Caco-2 (cell line): ENCODE measurements around the gene RAD50. TPM values are rescaled to one million over a fixed set of nuclear protein-coding genes. Genes with fewer than 3 reads are reported as not detected.

ENCODE experiments used
- BruUV-seq: library from RNA; stranded (reverse); fragments of 400-500 nt; replicated peaks from 2 replicates; lab custom pipeline; 2021; lab: Mats Ljungman, UMichigan
- CTCF ChIA-PET: fragments of 300-600 bp; sonication (Branson Sonifier 250); formaldehyde crosslinking; loops from one replicate; lab custom pipeline; 2022; ENCODE audit warnings: antibody characterized with exemption; lab: Charles Lee
- POLR2A ChIA-PET: fragments of 300-600 bp; sonication (Branson Sonifier 250); formaldehyde crosslinking; loops from one replicate; lab custom pipeline; 2022; ENCODE audit warnings: antibody characterized with exemption; lab: Charles Lee
- DNase-seq, 2 experiments: peaks; one replicate each; pipeline versions ENCODE4 v3.0.0 to v3.0.0-alpha.2; 2020 to 2022
- H3K27me3 ChIP-seq: replicated peaks from 2 replicates; pipeline ENCODE4 v1.6.0; 2011; ENCODE audit warnings: low read length; ENCODE audit not compliant: control insufficient read depth, insufficient read depth
- H3K36me3 ChIP-seq: 2 replicates; pipeline ENCODE4 v1.5.1; 2011; ENCODE audit warnings: low read length; ENCODE audit not compliant: control insufficient read depth, insufficient read depth
- H3K4me1 ChIP-seq: fragments of 250-450 bp; sonication (Bioruptor Pico); 2 replicates; pipeline ENCODE4 v1.5.1; 2020; ENCODE audit warnings: mild to moderate bottlenecking
- H3K4me3 ChIP-seq: 2 replicates; pipeline ENCODE4 v1.5.1; 2011; ENCODE audit warnings: low read depth, mild to moderate bottlenecking, control low read depth, low read length
- H3K9me3 ChIP-seq: fragments of 250-450 bp; sonication (Bioruptor Pico); 2 replicates; pipeline ENCODE4 v1.5.1; 2020; ENCODE audit warnings: mild to moderate bottlenecking, moderate library complexity
- H3K27ac Mint-ChIP-seq: one replicate; pipeline ENCODE4 v1.8.0; 2022; ENCODE audit warnings: mixed read lengths; ENCODE audit not compliant: unreplicated experiment
- H3K27me3 Mint-ChIP-seq: one replicate; pipeline ENCODE4 v1.8.0; 2022; ENCODE audit warnings: mixed read lengths; ENCODE audit not compliant: insufficient read depth, unreplicated experiment
- H3K36me3 Mint-ChIP-seq: one replicate; pipeline ENCODE4 v1.8.0; 2022; ENCODE audit warnings: mild to moderate bottlenecking, mixed read lengths; ENCODE audit not compliant: insufficient read depth, unreplicated experiment
- H3K4me1 Mint-ChIP-seq: one replicate; pipeline ENCODE4 v1.8.0; 2022; ENCODE audit warnings: low read depth, mixed read lengths; ENCODE audit not compliant: unreplicated experiment
- H3K4me3 Mint-ChIP-seq: one replicate; pipeline ENCODE4 v1.8.0; 2022; ENCODE audit warnings: mild to moderate bottlenecking, moderate library complexity, mixed read lengths; ENCODE audit not compliant: unreplicated experiment
- H3K9me3 Mint-ChIP-seq: one replicate; pipeline ENCODE4 v1.8.0; 2022; ENCODE audit warnings: mixed read lengths; ENCODE audit not compliant: unreplicated experiment
- intact Hi-C: fragments of 100-400 bp; cut with micrococcal nuclease; formaldehyde crosslinking; loops from one replicate; pipeline ENCODE4 v1.10.0; 2022; ENCODE audit not compliant: unreplicated experiment
- total RNA-seq: library from RNA; stranded (reverse); gene quantifications from 2 replicates; pipeline ENCODE4 v1.2.3, GENCODE V29; 2022
- TF ChIP-seq, protein P1 (sequence below), 2 experiments: fragments of 200-600 bp in 1 of 2; IDR thresholded peaks; 1 replicate in 1 of 2; 2 replicates in 1 of 2; pipeline versions ENCODE4 v1.5.1 to v1.8.0; 2011 to 2022; ENCODE audit warnings: antibody characterized with exemption in 1 of 2, control low read depth in 1 of 2, inconsistent platforms in 1 of 2, low read depth in 1 of 2, low read length in 1 of 2, mild to moderate bottlenecking in 1 of 2, moderate library complexity in 1 of 2; ENCODE audit not compliant: insufficient read depth in 1 of 2, severe bottlenecking in 1 of 2, unreplicated experiment in 1 of 2

Gene RAD50
- total RNA-seq, 1 experiment from 2014 or later = 53.2 TPM

DNA sequence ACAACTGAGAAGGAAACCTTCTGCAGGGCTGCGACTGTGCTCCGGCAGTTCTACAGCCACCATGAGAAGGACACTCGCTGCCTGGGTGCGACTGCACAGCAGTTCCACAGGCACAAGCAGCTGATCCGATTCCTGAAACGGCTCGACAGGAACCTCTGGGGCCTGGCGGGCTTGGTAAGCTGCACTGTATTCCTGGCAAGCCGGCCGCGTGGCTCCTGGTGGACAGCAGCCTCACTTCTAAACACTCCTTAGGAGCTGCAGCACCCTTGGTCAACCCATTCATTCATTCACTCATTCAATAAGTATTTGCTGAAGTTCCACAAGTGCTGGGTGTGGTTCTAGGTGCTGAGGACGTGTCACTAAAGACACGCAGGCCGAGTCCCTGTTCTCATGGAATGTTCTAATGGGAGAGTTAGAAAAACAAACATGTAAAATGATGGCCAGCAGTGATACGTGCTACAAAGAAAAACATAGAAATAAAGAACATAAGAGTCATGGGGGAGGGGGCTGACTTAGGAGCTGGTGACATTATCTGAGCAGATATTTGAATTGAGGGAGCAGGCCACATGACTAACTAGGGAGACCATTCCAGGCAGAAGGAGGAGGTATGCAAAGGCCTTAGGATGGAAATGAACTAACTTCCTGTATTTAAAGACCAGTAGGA, 123.1 kb downstream of the RAD50 start:
- Mint-ChIP-seq H3K36me3 (no peaks in the 10 kb centered on the region), H3K4me3 (no peak overlapping the region), H3K27me3 (no peaks in the 10 kb centered on the region), H3K27ac (no peak overlapping the region), H3K9me3 (no peaks in the 10 kb centered on the region), H3K4me1 (no peaks in the 10 kb centered on the region)
- Histone ChIP-seq H3K4me1 (peaks cover 5% of the 10 kb centered on the region; the same call in 1 of the 2 replicates), H3K4me3 (no peak overlapping the region), H3K9me3 (no peaks in the 10 kb centered on the region), H3K36me3 (no peaks in the 10 kb centered on the region), H3K27me3 (no peaks in the 10 kb centered on the region)
- BruUV-seq = no TSS peak
- DNase-seq = no peak
- TF ChIP-seq, protein P1, sequence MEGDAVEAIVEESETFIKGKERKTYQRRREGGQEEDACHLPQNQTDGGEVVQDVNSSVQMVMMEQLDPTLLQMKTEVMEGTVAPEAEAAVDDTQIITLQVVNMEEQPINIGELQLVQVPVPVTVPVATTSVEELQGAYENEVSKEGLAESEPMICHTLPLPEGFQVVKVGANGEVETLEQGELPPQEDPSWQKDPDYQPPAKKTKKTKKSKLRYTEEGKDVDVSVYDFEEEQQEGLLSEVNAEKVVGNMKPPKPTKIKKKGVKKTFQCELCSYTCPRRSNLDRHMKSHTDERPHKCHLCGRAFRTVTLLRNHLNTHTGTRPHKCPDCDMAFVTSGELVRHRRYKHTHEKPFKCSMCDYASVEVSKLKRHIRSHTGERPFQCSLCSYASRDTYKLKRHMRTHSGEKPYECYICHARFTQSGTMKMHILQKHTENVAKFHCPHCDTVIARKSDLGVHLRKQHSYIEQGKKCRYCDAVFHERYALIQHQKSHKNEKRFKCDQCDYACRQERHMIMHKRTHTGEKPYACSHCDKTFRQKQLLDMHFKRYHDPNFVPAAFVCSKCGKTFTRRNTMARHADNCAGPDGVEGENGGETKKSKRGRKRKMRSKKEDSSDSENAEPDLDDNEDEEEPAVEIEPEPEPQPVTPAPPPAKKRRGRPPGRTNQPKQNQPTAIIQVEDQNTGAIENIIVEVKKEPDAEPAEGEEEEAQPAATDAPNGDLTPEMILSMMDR (IDR thresholded peaks at IDR 0.05; ENCODE audit: insufficient read depth in 1 of 2, low read depth in 1 of 2, low read length in 1 of 2, severe bottlenecking in 1 of 2, unreplicated experiment in 1 of 2) = no peak
- POLR2A ChIA-PET = no interaction called here
- CTCF ChIA-PET = no interaction called here
- intact Hi-C loops = loop anchor here (10.0 kb wide), 1 partner anchor 155 kb away; no protein-coding TSS in a partner anchor

DNA sequence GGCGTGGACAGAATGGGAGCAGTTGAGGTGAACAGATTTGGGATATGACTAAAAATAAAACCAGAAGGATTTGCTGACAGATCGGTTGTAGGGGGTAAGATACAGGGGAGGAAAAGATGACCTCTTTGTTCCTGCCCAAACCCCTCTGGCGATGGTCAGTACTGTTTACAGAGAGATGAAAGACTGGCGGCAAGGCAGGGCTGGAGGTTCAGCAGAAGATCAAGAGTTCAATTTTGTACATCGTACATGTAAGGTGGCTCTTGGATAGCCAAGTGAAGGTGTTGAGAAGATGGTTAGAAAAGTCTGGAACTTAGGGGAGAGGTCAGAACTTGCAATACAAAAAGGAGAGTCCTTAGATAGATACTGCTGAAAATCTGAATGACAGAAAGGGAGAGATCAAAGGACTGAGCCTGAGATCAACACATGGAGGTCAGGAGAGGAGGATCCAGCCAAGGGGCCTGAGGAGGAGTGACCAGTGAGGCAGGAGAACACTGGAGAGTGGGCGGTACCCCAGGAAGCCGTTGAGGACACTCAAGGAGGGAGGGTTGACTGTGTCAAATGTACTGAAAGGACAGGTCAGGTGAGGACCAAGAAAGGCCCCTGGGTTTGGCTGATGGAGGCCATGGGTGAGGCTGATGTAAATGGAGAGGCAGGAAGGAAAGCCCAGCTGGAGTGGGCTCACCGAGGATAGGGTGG, 124.2 kb downstream of the RAD50 start:
- intact Hi-C loops = no loop called here
- H3K27me3 Mint-ChIP-seq = no peaks in the 10 kb centered on the region

DNA sequence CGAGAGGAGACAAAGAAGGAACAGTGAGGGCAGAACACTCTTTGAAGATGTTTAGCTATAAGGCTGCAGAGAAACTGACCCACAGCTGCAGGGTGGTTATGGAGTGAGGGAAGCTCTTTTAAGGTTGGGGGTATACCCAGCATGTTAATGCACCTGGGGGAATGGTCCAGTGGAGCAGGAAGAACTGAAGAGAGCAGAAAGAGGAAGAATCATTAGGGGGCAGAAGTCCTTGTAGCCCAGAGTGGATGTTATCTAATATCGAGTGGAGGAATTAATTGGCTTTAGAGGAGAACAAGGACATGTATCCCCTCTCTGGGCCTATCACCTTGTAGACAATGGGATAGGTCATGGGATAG, 124.7 kb downstream of the RAD50 start:
- Histone ChIP-seq H3K27me3 (no peaks in the 10 kb centered on the region), H3K36me3 (no peaks in the 10 kb centered on the region), H3K9me3 (no peaks in the 10 kb centered on the region), H3K4me1 (peaks cover 5% of the 10 kb centered on the region; the same call in 1 of the 2 replicates), H3K4me3 (no peak overlapping the region)
- intact Hi-C loops = no loop called here
- no peaks in the 10 kb centered on the region for H3K27me3 Mint-ChIP-seq
- H3K4me3 Mint-ChIP-seq = no peak overlapping the region
- no peaks in the 10 kb centered on the region for H3K36me3 Mint-ChIP-seq
- TF ChIP-seq, protein P1 (IDR thresholded peaks at IDR 0.05; ENCODE audit: insufficient read depth in 1 of 2, low read depth in 1 of 2, low read length in 1 of 2, severe bottlenecking in 1 of 2, unreplicated experiment in 1 of 2) = no peak
- no peak for DNase-seq
- ChIA-PET POLR2A (no interaction called here), CTCF (no interaction called here)
- no peaks in the 10 kb centered on the region for H3K9me3 Mint-ChIP-seq
- H3K27ac Mint-ChIP-seq = no peak overlapping the region
- no TSS peak for BruUV-seq
- no peaks in the 10 kb centered on the region for H3K4me1 Mint-ChIP-seq

More for the DNA sequence above, 124.2 kb downstream of the RAD50 start:
- Histone ChIP-seq H3K4me3 (no peak overlapping the region), H3K36me3 (no peaks in the 10 kb centered on the region), H3K27me3 (no peaks in the 10 kb centered on the region), H3K9me3 (no peaks in the 10 kb centered on the region), H3K4me1 (peaks cover 5% of the 10 kb centered on the region; the same call in 1 of the 2 replicates)
- TF ChIP-seq, protein P1 (IDR thresholded peaks at IDR 0.05; ENCODE audit: insufficient read depth in 1 of 2, low read depth in 1 of 2, low read length in 1 of 2, severe bottlenecking in 1 of 2, unreplicated experiment in 1 of 2) = no peak
- POLR2A ChIA-PET = no interaction called here
- Mint-ChIP-seq H3K4me3 (no peak overlapping the region), H3K27ac (no peak overlapping the region), H3K4me1 (no peaks in the 10 kb centered on the region), H3K9me3 (no peaks in the 10 kb centered on the region), H3K36me3 (no peaks in the 10 kb centered on the region)
- CTCF ChIA-PET = no interaction called here
- no TSS peak for BruUV-seq
- DNase-seq = no peak
